H1 (cell line): ENCODE measurements around the gene CTTNBP2. TPM values are rescaled to one million over a fixed set of nuclear protein-coding genes. Genes with fewer than 3 reads are reported as not detected.

Experiments used
- HDAC2 ChIP-seq, 2 experiments: fragments of 300-600 bp in 1 of 2; sonication (generic) in 1 of 2; IDR thresholded peaks; 2 replicates each; pipeline ENCODE4 v1.6.1; 2011 to 2012; ENCODE audit warnings: low read depth in 2 of 2, low read length in 2 of 2, mild to moderate bottlenecking in 2 of 2, moderate library complexity in 2 of 2, borderline replicate concordance in 1 of 2, inconsistent platforms in 1 of 2
- PHF8 ChIP-seq: fragments of 200-600 bp; sonication (generic); conservative IDR thresholded peaks from 2 replicates; pipeline ENCODE4 v1.7.1; 2012; ENCODE audit warnings: low read depth, mild to moderate bottlenecking, inconsistent platforms, low read length, moderate library complexity
- SP2 ChIP-seq: IDR thresholded peaks from 2 replicates; pipeline ENCODE4 v1.6.1; 2012; ENCODE audit warnings: mild to moderate bottlenecking, low read length, inconsistent platforms
- SUZ12 ChIP-seq: fragments of 200-600 bp; sonication (generic); IDR thresholded peaks from 2 replicates; pipeline ENCODE4 v1.6.1; 2012; ENCODE audit warnings: mild to moderate bottlenecking, inconsistent platforms, low read length, moderate library complexity, mixed read lengths
- TEAD4 ChIP-seq: IDR thresholded peaks from 2 replicates; pipeline ENCODE4 v1.6.1; 2012; ENCODE audit warnings: low read depth, low read length, inconsistent platforms, mixed read lengths
- YY1 ChIP-seq: IDR thresholded peaks from 2 replicates; pipeline ENCODE4 v1.6.1; 2011; ENCODE audit warnings: low read depth, mild to moderate bottlenecking, low read length
- polyA plus RNA-seq, 7 experiments: library from polyadenylated mRNA; depleted of rRNA in 3 of 7; stranded (reverse) in 5 of 7; unstranded in 2 of 7; fragments of >200 nt in 5 of 7; fragments of 200-250 nt in 2 of 7; gene quantifications; 1 replicate in 5 of 7; 2 replicates in 1 of 7; 4 replicates in 1 of 7; pipeline versions ENCODE4 v1.2.1 to v1.2.3, GENCODE V29; 2011 to 2013; ENCODE audit warnings: missing spikeins in 2 of 7, mixed read lengths in 2 of 7
- total RNA-seq: library from RNA; stranded (reverse); fragmentation: NEBNext Ultra II Directional; extraction: Animal tissue kit (Norgen Biotek cat#: 25700); gene quantifications from 2 replicates; pipeline ENCODE4 v1.2.1, GENCODE V29; 2021

CTTNBP2 gene
- total and polyA plus RNA-seq, 2 of the 8 experiments (the other 6 are each of a cell fraction or from before 2014, with no cell fraction given), result 15.3 to 35.1 TPM

DNA sequence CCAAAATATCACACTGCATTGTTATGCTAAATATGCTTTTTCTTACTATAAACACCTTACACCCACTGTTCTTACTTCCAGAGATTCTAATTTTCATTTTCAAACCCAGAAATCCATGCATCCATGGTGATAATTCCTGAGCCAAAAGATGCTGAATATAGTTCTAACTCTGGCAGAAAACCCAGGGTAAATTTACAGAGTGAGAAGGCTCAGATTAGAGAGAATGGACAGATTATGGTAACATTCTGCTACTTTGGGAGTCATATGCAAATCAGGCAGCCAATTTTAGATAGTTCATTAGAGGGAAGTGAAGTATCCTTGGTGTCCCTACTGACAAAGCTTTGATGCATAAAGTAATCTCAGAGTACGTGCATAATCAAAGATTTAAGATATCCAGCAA, 15.4 kb upstream of the CTTNBP2 start (continued):
- TF ChIP-seq TEAD4, result no peak
- no peak for TF ChIP-seq HDAC2 (IDR thresholded peaks at IDR 0.05; ENCODE audit: borderline replicate concordance in 1 of 2, low read depth in 2 of 2, low read length in 2 of 2)
- no peak for TF ChIP-seq YY1
- no peak for TF ChIP-seq SUZ12
- TF ChIP-seq PHF8, result no peak
- no peak for TF ChIP-seq SP2
